ENCODE results near the gene ADCY5. TPM values are rescaled to one million over a fixed set of nuclear protein-coding genes. Genes with fewer than 3 reads are reported as not detected.

The ADCY5 gene
- total RNA-seq, 1 donor from 2014 or later: 32.2 TPM

- Histone ChIP-seq H3K4me1 (peaks cover 6 to 42% of the 10 kb centered on the region in 2 donors), H3K27ac (peak overlapping the region; percentile 90 to 93), H3K36me3 (no peaks in the 10 kb centered on the region), H3K27me3 (no peaks in the 10 kb centered on the region), H3K4me3 (no peak overlapping the region), H3K9me3 (no peaks in the 10 kb centered on the region)
- DNase-seq (ENCODE audit: low spot score in 2 of 2): peak in 1 of 2 donors; percentile 56
- TF ChIP-seq CTCF (IDR thresholded peaks at IDR 0.05): no peak
- intact Hi-C loops (cut with DNase I): no loop called here
Observed at GRCh38 chr3:123378409-123378915, 70.4 kb downstream of the ADCY5 start.

DNA sequence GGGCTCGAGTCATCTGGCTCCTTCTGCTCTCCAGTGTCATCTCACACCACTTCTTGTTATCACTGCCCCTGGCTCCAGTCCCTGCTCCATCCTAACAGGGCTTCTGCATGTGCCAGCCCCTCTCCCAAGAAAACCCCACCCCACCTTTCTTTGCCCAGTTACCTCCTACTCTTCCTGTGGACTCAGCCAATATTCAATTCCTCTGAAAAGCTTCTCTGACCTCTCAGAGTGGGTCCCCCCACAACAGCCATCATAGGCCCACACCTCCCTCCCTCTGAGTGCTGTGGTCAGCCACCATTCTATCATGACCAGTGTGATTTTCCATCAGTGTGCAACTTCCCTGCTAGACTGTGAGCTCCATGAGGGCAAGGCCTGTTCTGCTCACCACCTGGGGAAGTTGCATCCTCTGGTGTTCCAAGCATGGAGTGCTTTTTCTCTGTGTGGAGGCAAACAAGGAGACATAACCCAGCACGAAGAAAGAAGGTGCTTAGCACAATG lies 71.6 kb downstream of the ADCY5 start:
- TF ChIP-seq CTCF (IDR thresholded peaks at IDR 0.05): no peak
- Histone ChIP-seq H3K4me3 (no peak overlapping the region), H3K27me3 (no peaks in the 10 kb centered on the region), H3K27ac (peak overlapping the region; percentile 80 to 82), H3K4me1 (peaks cover 8 to 50% of the 10 kb centered on the region in 2 donors), H3K36me3 (no peaks in the 10 kb centered on the region), H3K9me3 (no peaks in the 10 kb centered on the region)
- intact Hi-C loops (cut with DNase I): no loop called here
- DNase-seq (ENCODE audit: low spot score in 2 of 2): peak in 1 of 2 donors; percentile 37

- Histone ChIP-seq H3K36me3 (no peaks in the 10 kb centered on the region), H3K9me3 (no peaks in the 10 kb centered on the region), H3K27me3 (no peaks in the 10 kb centered on the region), H3K27ac (peak overlapping the region; percentile 80 to 82), H3K4me3 (no peak overlapping the region), H3K4me1 (peaks cover 8 to 51% of the 10 kb centered on the region in 2 donors)
- no peak for TF ChIP-seq CTCF (IDR thresholded peaks at IDR 0.05)
- peak in 1 of 2 donors; percentile 48 for DNase-seq (ENCODE audit: low spot score in 2 of 2)
- intact Hi-C loops (cut with DNase I): no loop called here
Observed at GRCh38 chr3:123376451-123377242, 72.2 kb downstream of the ADCY5 start.

DNA sequence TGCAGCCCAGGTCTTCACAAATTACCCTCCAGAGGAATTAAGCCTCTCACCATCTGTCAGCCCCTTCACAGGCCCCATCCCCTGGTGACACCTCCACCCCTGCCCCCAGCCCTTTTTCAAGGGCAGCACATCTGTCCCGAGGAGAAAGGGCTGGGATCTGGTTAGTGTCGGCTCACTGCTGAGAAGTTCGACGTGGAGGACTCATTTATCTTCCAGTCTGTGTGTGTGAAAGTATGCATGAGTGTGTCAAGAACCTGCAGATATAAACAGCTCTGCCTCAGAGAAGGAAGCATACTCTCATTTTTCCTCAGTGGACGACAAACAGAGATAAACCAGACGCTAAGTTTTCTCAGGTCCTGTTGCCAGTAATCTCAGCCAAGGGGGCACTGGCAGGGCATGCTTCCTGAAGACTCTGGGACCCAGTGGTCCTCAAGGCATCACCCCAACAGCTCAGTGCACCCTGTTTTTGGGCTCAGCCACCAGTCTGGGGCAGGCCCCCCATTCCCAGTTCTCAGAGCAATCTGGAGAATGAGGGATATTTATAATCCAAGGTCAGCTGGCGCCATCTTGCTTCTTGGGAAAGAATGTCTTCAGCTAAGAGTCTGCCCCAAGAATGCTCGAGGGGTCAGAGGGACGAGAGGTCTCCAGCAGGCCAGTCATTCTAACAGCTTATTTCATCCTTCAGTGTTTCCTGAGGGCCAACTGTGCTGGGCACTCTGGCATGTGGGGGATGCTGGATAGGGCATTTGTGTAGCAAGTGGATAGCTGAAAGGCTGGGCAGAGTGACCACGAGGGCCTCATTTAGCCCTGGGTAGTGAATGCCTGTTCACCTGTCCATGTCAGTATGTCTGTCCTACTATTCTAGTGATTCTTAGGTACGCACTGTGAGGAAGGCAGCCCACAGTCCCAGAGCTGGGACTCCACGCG lies 73.6 kb downstream of the ADCY5 start:
- intact Hi-C loops (cut with DNase I): no loop called here
- peak in 1 of 2 donors; percentile 53 for DNase-seq (ENCODE audit: low spot score in 2 of 2)
- no peaks in the 10 kb centered on the region for H3K9me3 ChIP-seq
- TF ChIP-seq CTCF (IDR thresholded peaks at IDR 0.05): peak in 1 of 3 experiments; percentile 21
- H3K27me3 ChIP-seq: no peaks in the 10 kb centered on the region
- H3K4me1 ChIP-seq: peaks cover 11 to 58% of the 10 kb centered on the region in 2 donors
- H3K4me3 ChIP-seq: no peak overlapping the region
- H3K36me3 ChIP-seq: no peaks in the 10 kb centered on the region
- peak overlapping the region; percentile 80 to 82 for H3K27ac ChIP-seq

DNA sequence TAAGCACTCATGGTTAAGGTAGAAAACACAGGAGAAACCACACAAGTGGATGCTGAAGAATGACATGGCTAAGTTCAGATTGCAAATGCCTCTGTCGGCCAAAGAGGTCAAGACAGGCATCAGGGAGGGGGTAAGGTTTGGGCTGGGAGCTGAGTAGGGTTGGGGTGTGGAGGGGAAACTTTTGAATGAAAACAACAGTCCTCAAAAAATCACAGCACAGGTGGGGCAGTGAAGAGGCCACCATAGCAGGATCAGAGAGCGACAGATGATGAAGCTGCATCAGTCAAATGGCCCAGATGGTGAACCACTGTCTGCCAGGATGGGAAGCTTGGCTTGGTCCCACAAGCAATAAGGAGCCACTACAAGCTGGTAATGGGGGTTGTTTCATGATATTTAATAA lies 74.9 kb downstream of the ADCY5 start:
- no peak for TF ChIP-seq CTCF (IDR thresholded peaks at IDR 0.05)
- intact Hi-C loops (cut with DNase I): loop anchor here (5.0 kb wide), 1 partner anchor 38 kb away; no protein-coding TSS in a partner anchor
- peaks cover 11 to 63% of the 10 kb centered on the region in 2 donors for H3K4me1 ChIP-seq
- no peak overlapping the region for H3K4me3 ChIP-seq
- H3K9me3 ChIP-seq: no peaks in the 10 kb centered on the region
- DNase-seq (ENCODE audit: low spot score in 2 of 2): peak in 1 of 2 donors; percentile 45
- H3K36me3 ChIP-seq: no peaks in the 10 kb centered on the region
- H3K27me3 ChIP-seq: no peaks in the 10 kb centered on the region
- H3K27ac ChIP-seq: peak overlapping the region; percentile 80 to 82
